NT2/D1 (cell line): ENCODE measurements around the gene ACADS.

ENCODE experiments used
- SUZ12 ChIP-seq: IDR thresholded peaks from 2 replicates; pipeline ENCODE4 v1.6.1; 2011; ENCODE audit not compliant: insufficient read length, insufficient read depth; ENCODE audit errors: extremely low read depth
- YY1 ChIP-seq: IDR thresholded peaks from 2 replicates; pipeline ENCODE4 v1.6.1; 2011; ENCODE audit not compliant: insufficient read length, insufficient read depth
- ZNF274 ChIP-seq: IDR thresholded peaks from 2 replicates; pipeline ENCODE4 v1.6.1; 2011; ENCODE audit warnings: mild to moderate bottlenecking, low read depth, low read length

GRCh38 chr12:120741476-120742421 is 16.1 kb downstream of the ACADS start:
- TF ChIP-seq SUZ12 (no peak), ZNF274 (no peak), YY1 (no peak)
